ENCODE data around the gene CDH4. TPM values are rescaled to one million over a fixed set of nuclear protein-coding genes. Genes with fewer than 3 reads are reported as not detected.

The CDH4 gene
- polyA plus RNA-seq, 1 experiment: 1.5 TPM

DNA sequence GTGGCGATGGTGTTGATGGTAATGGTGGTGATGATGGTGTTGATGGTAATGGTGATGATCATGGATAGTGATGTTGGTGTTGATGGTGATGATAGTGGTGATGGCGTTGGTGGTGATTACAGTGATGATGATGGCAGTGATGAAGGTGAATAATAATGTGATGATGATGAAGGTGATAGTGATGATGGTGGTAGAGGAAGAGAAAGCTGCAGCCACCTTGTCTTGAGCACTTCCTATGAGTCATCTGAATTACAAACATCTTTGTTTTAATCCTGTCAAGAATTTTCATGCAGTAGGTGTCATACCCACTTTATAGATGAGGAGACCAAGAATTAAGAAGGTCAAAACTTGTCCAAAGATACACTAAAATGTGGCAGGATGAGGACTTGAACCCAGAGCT, 571.2 kb downstream of the CDH4 start:
- no peak overlapping the region for H3K4me3 ChIP-seq (ENCODE audit: low read depth, low read length)
- H3K27me3 ChIP-seq (ENCODE audit: control insufficient read depth, insufficient read depth, low read length): no peaks in the 10 kb centered on the region
- ChIA-PET CTCF (no interaction called here), POLR2A (no interaction called here)
- TF ChIP-seq, protein P1, sequence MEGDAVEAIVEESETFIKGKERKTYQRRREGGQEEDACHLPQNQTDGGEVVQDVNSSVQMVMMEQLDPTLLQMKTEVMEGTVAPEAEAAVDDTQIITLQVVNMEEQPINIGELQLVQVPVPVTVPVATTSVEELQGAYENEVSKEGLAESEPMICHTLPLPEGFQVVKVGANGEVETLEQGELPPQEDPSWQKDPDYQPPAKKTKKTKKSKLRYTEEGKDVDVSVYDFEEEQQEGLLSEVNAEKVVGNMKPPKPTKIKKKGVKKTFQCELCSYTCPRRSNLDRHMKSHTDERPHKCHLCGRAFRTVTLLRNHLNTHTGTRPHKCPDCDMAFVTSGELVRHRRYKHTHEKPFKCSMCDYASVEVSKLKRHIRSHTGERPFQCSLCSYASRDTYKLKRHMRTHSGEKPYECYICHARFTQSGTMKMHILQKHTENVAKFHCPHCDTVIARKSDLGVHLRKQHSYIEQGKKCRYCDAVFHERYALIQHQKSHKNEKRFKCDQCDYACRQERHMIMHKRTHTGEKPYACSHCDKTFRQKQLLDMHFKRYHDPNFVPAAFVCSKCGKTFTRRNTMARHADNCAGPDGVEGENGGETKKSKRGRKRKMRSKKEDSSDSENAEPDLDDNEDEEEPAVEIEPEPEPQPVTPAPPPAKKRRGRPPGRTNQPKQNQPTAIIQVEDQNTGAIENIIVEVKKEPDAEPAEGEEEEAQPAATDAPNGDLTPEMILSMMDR (IDR thresholded peaks at IDR 0.05; ENCODE audit: insufficient read depth, low read depth, low read length): no peak
- H3K36me3 ChIP-seq (ENCODE audit: control insufficient read depth, insufficient read depth, low read length): no peaks in the 10 kb centered on the region
- DNase-seq (ENCODE audit: low read depth): no peak

DNA sequence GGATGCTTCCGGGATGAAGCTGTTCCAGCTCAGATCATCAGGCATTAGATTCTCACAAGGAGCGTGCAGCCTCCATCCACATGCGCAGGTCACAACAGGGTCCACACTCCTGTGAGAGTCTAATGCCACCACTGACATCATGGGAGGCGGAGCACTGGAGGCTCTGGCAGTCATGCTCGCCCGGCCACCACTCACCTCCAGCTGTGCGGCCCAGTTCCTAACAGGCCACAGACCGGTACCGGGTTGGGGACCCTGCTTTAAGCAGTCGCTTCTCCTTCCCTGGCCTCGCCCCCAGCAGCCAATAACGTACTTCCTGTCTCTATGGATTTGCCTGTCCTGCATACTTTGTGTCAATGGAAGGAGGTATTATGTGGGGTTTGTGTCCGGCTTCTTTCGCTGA, 576.8 kb downstream of the CDH4 start:
- H3K4me3 ChIP-seq (ENCODE audit: low read depth, low read length): no peak overlapping the region
- DNase-seq (ENCODE audit: low read depth): no peak
- ChIA-PET POLR2A (no interaction called here), CTCF (no interaction called here)
- H3K36me3 ChIP-seq (ENCODE audit: control insufficient read depth, insufficient read depth, low read length): no peaks in the 10 kb centered on the region
- TF ChIP-seq, protein P1 (IDR thresholded peaks at IDR 0.05; ENCODE audit: insufficient read depth, low read depth, low read length): no peak
- no peaks in the 10 kb centered on the region for H3K27me3 ChIP-seq (ENCODE audit: control insufficient read depth, insufficient read depth, low read length)

DNA sequence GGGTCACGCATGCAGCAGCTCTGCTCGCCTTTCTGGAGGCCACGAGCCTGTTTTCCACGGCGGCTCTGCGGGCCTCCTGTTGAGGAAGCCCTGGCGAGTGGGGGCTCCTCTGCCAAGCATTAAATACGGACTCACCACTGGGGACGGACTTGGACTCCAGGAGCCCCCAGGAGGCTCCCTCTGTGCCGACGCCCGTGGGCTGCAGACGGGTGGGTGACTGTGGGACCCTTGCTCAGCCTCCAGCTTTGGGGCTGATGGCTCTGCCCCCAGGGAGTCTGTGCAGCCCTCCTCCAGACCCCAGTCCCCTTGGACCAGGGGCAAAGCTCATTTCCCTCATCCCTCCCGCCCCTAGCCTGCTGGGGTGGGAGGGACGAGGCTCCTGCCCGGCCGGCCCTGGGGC, 577.5 kb downstream of the CDH4 start:
- H3K4me3 ChIP-seq (ENCODE audit: low read depth, low read length): no peak overlapping the region
- H3K36me3 ChIP-seq (ENCODE audit: control insufficient read depth, insufficient read depth, low read length): no peaks in the 10 kb centered on the region
- TF ChIP-seq, protein P1 (IDR thresholded peaks at IDR 0.05; ENCODE audit: insufficient read depth, low read depth, low read length): no peak
- no peak for DNase-seq (ENCODE audit: low read depth)
- ChIA-PET CTCF (no interaction called here), POLR2A (no interaction called here)
- H3K27me3 ChIP-seq (ENCODE audit: control insufficient read depth, insufficient read depth, low read length): no peaks in the 10 kb centered on the region

DNA sequence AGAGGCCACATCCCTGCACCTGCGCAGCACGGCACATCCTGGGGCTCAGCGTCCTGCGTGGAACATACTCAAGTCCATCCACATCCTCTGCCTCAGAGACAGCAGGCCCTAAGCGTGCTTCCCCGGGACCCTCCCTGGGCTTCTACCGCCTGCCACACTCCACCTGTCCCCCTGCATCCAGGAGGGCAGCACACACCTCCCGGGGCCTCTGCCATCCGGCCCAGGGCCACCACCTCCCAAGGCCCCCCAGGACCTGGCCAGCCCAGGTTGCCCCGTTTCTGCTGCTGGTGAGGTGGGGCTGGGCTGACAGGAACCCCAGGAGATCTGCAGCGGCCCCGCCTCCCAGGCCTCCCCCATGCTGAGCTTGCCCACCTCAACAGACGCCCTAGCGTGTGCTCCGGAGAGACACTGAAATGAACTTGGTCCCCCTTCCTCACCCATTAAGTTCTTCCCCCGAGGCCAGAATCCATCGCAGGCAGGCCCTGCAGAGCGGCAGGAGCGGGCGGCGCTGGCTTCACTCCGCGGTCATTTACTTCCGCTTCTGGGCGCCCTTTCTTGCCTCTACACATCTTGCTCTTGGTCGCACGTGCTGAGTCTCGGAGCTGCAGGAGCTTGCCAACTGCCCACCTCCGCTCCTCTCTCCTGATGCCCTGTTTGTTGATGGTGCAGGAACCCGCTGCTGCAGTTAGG, 578.3 kb downstream of the CDH4 start:
- CTCF ChIA-PET: no interaction called here
- no peaks in the 10 kb centered on the region for H3K36me3 ChIP-seq (ENCODE audit: control insufficient read depth, insufficient read depth, low read length)

DNA sequence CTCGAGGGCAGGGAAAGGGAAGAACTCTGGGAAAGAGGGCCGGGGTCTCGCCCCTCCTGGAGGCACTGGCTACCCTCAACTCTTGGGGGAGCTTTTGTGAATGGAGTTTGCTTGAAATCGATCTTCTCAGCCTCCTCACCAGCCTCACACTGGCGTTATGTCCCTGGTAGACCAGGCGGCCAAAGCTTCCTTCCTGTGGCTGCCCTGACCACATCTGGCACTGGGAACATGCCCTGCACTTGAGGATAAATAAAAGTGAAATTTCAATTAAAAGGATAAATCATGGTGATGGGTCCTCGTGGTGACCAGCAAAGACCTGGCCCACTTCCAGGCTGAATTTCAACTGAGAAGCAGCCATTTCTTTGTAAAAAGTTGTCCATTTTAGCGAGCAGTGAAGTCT, 578.9 kb downstream of the CDH4 start:
- ChIA-PET POLR2A (no interaction called here), CTCF (no interaction called here)
- no peak for DNase-seq (ENCODE audit: low read depth)
- H3K4me3 ChIP-seq (ENCODE audit: low read depth, low read length): no peak overlapping the region
- TF ChIP-seq, protein P1 (IDR thresholded peaks at IDR 0.05; ENCODE audit: insufficient read depth, low read depth, low read length): no peak
- H3K27me3 ChIP-seq (ENCODE audit: control insufficient read depth, insufficient read depth, low read length): no peaks in the 10 kb centered on the region
- no peaks in the 10 kb centered on the region for H3K36me3 ChIP-seq (ENCODE audit: control insufficient read depth, insufficient read depth, low read length)

More for the DNA sequence above, 578.3 kb downstream of the CDH4 start:
- POLR2A ChIA-PET: no interaction called here
- DNase-seq (ENCODE audit: low read depth): no peak
- Histone ChIP-seq H3K4me3 (ENCODE audit: low read depth, low read length) (no peak overlapping the region), H3K27me3 (ENCODE audit: control insufficient read depth, insufficient read depth, low read length) (no peaks in the 10 kb centered on the region)
- TF ChIP-seq, protein P1 (IDR thresholded peaks at IDR 0.05; ENCODE audit: insufficient read depth, low read depth, low read length): no peak

All from BJ (cell line).